SH-SY5Y (cell line): ENCODE data around the gene ALKBH8.

ENCODE experiments used
- GATA2 ChIP-seq: IDR thresholded peaks from 2 replicates; pipeline ENCODE4 v1.6.1; 2011; ENCODE audit warnings: mild to moderate bottlenecking, low read depth, low read length
- GATA3 ChIP-seq: IDR thresholded peaks from 2 replicates; pipeline ENCODE4 v1.6.1; 2011; ENCODE audit warnings: low read depth, mild to moderate bottlenecking, low read length, moderate library complexity

DNA sequence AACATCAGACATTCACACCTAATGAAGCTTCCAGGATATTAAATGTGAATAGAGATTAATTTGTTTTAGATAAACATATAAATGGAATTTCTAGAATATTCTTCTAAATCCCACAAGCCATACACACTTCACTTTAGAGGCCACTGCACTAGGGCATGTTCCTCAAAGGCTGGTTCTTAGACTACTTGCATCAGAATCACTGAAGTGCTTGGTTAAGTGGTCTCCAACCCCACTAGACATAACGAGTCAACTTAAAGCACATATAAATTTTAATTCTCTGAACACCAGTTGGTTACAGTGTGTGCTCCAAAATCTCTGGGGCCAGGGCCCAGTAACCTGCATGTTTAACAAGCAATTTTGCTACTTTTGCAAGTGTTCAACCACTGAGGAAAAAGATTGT is 7.9 kb upstream of the ALKBH8 start:
- TF ChIP-seq GATA2 (no peak), GATA3 (no peak)
